Astrocyte (in vitro differentiated cells and primary cell): Measurements from ENCODE around the gene ANKS3. TPM values are rescaled to one million over a fixed set of nuclear protein-coding genes. Genes with fewer than 3 reads are reported as not detected.

ENCODE experiments used
- DNase-seq: peaks from one replicate; pipeline ENCODE4 v3.0.0-alpha.2; 2010; ENCODE audit warnings: low read depth
- FAIRE-seq: peaks from 2 replicates; lab custom pipeline; 2011; peaks lifted over from hg19 to GRCh38; lab: Jason Lieb, UNC
- H2AFZ ChIP-seq: 2 replicates; pipeline ENCODE4 v1.6.0; 2012; ENCODE audit warnings: low read depth, low read length, inconsistent platforms
- H3K27ac ChIP-seq: 2 replicates; pipeline ENCODE4 v1.5.1; 2011; ENCODE audit warnings: low read depth, low read length, inconsistent platforms
- H3K27me3 ChIP-seq: 2 replicates; pipeline ENCODE4 v1.6.0; 2011; ENCODE audit warnings: low read length, inconsistent platforms; ENCODE audit not compliant: insufficient read depth
- H3K36me3 ChIP-seq: 2 replicates; pipeline ENCODE4 v1.5.1; 2011; ENCODE audit warnings: low read length, inconsistent platforms; ENCODE audit not compliant: insufficient read depth
- H3K4me1 ChIP-seq: 2 replicates; pipeline ENCODE4 v1.5.1; 2011; ENCODE audit warnings: low read length, inconsistent platforms; ENCODE audit not compliant: insufficient read depth
- H3K4me2 ChIP-seq: 2 replicates; pipeline ENCODE4 v1.6.0; 2012; ENCODE audit warnings: low read length, inconsistent platforms
- H3K4me3 ChIP-seq: 2 replicates; pipeline ENCODE4 v1.5.1; 2011; ENCODE audit warnings: low read depth, mild to moderate bottlenecking, low read length, inconsistent platforms; ENCODE audit not compliant: insufficient read depth
- H3K79me2 ChIP-seq: 2 replicates; pipeline ENCODE4 v1.6.0; 2012; ENCODE audit warnings: mild to moderate bottlenecking, low read length, inconsistent platforms; ENCODE audit not compliant: insufficient read depth
- H3K9ac ChIP-seq: 2 replicates; pipeline ENCODE4 v1.6.0; 2012; ENCODE audit warnings: mild to moderate bottlenecking, low read length, inconsistent platforms
- H3K9me3 ChIP-seq: 2 replicates; pipeline ENCODE4 v1.5.1; 2012; ENCODE audit warnings: low read depth, mild to moderate bottlenecking, low read length, inconsistent platforms; ENCODE audit not compliant: insufficient read depth
- H4K20me1 ChIP-seq: 2 replicates; pipeline ENCODE4 v1.6.0; 2012; ENCODE audit warnings: low read length, inconsistent platforms; ENCODE audit not compliant: insufficient read depth
- H3K27ac Mint-ChIP-seq: one replicate; pipeline ENCODE4 v1.8.0; 2021; ENCODE audit warnings: mild to moderate bottlenecking, mixed read lengths; ENCODE audit not compliant: unreplicated experiment
- H3K27me3 Mint-ChIP-seq: one replicate; pipeline ENCODE4 v1.8.0; 2021; ENCODE audit warnings: low read depth, mixed read lengths; ENCODE audit not compliant: unreplicated experiment
- H3K36me3 Mint-ChIP-seq: one replicate; pipeline ENCODE4 v1.8.0; 2021; ENCODE audit warnings: low read depth, mixed read lengths; ENCODE audit not compliant: unreplicated experiment
- H3K4me1 Mint-ChIP-seq: one replicate; pipeline ENCODE4 v1.8.0; 2021; ENCODE audit warnings: low read depth, mixed read lengths; ENCODE audit not compliant: unreplicated experiment
- H3K4me3 Mint-ChIP-seq: one replicate; pipeline ENCODE4 v1.8.0; 2021; ENCODE audit warnings: mild to moderate bottlenecking, moderate library complexity, mixed read lengths; ENCODE audit not compliant: unreplicated experiment
- H3K9me3 Mint-ChIP-seq: one replicate; pipeline ENCODE4 v1.8.0; 2021; ENCODE audit warnings: mild to moderate bottlenecking, mixed read lengths; ENCODE audit not compliant: unreplicated experiment
- CTCF ChIP-seq: IDR thresholded peaks from 2 replicates; pipeline ENCODE4 v1.5.1; 2011; ENCODE audit warnings: low read depth, mild to moderate bottlenecking, inconsistent platforms, low read length, moderate library complexity; ENCODE audit not compliant: insufficient read depth
- EZH2 ChIP-seq: IDR thresholded peaks from 2 replicates; pipeline ENCODE4 v1.6.1; 2012; ENCODE audit warnings: mild to moderate bottlenecking, low read length, inconsistent platforms; ENCODE audit not compliant: insufficient read depth
- total RNA-seq: library from RNA; stranded (reverse); gene quantifications from 2 replicates; pipeline ENCODE4 v1.2.1, GENCODE V29; 2021

ANKS3 gene
- total RNA-seq, 1 donor from 2014 or later: 27.2 TPM

DNA sequence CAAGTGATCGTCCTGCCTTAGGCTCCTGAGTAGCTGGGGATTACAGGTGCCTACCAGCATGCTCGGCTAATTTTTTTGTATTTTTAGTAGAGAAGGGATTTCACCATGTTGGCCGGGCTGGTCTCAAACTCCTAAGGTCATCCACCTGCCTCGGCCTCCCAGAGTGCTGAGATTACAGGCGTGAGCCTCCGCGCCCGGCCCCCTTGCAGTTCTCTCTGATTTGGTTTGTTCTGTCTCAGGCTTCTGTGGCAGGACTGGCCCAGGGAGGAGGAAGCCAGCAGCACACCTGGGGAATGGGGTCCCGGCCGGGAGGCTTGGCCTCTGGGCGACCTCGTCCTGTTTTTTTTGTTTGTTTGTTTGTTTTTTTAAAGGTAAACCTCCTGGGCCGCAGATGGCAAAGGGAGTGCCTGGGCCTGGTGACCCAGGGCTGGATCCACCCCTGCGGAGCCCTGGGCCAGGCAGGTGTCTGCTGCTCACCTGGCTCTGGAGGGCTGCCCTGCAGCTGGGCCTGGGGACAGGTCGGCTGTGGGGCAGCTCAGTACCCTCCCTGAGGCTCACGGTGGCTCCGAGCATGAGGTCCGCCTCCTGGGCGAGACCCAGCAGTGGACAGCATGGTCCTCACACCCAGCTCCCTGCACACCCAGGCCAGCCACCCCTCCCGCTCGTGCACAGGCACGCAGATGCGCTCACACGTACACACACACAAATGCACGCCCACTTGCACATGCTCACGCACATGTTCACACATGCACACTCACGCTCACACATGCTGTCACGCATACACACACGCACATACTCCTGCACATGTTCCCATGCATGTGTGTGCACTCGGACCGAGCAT is 44.0 kb downstream of the ANKS3 start:
- H3K4me1 ChIP-seq: peaks cover 8% of the 10 kb centered on the region
- H3K27ac ChIP-seq: no peak overlapping the region
- H3K36me3 ChIP-seq: no peaks in the 10 kb centered on the region
- no peak overlapping the region for H2AFZ ChIP-seq
- no peak overlapping the region for H3K4me3 ChIP-seq
- H3K79me2 ChIP-seq: peaks cover 10% of the 10 kb centered on the region
- FAIRE-seq: no peak
- Mint-ChIP-seq H3K4me1 (peaks cover under 1% of the 10 kb centered on the region), H3K9me3 (no peaks in the 10 kb centered on the region), H3K36me3 (peaks cover 2% of the 10 kb centered on the region), H3K4me3 (no peak overlapping the region), H3K27ac (no peak overlapping the region), H3K27me3 (no peaks in the 10 kb centered on the region)
- H3K9me3 ChIP-seq: no peaks in the 10 kb centered on the region
- H3K27me3 ChIP-seq: no peaks in the 10 kb centered on the region
- TF ChIP-seq EZH2 (no peak), CTCF (no peak)
- no peak for DNase-seq
- H3K9ac ChIP-seq: no peak overlapping the region
- peaks cover 9% of the 10 kb centered on the region for H4K20me1 ChIP-seq
- H3K4me2 ChIP-seq: no peak overlapping the region

GRCh38 chr16:4689091-4689671 is 44.9 kb downstream of the ANKS3 start:
- Histone ChIP-seq H3K4me3 (no peak overlapping the region), H4K20me1 (peaks cover 8% of the 10 kb centered on the region), H3K4me1 (peaks cover 5% of the 10 kb centered on the region), H3K36me3 (no peaks in the 10 kb centered on the region), H2AFZ (no peak overlapping the region), H3K79me2 (peaks cover 5% of the 10 kb centered on the region), H3K4me2 (no peak overlapping the region), H3K9ac (no peak overlapping the region), H3K9me3 (no peaks in the 10 kb centered on the region), H3K27ac (no peak overlapping the region), H3K27me3 (no peaks in the 10 kb centered on the region)
- FAIRE-seq (no peak), DNase-seq (no peak)
- H3K9me3 Mint-ChIP-seq: no peaks in the 10 kb centered on the region
- peaks cover 5% of the 10 kb centered on the region for H3K36me3 Mint-ChIP-seq
- H3K27me3 Mint-ChIP-seq: no peaks in the 10 kb centered on the region
- H3K4me1 Mint-ChIP-seq: no peaks in the 10 kb centered on the region
- no peak overlapping the region for H3K27ac Mint-ChIP-seq
- no peak overlapping the region for H3K4me3 Mint-ChIP-seq
- no peak for TF ChIP-seq CTCF
- no peak for TF ChIP-seq EZH2

DNA sequence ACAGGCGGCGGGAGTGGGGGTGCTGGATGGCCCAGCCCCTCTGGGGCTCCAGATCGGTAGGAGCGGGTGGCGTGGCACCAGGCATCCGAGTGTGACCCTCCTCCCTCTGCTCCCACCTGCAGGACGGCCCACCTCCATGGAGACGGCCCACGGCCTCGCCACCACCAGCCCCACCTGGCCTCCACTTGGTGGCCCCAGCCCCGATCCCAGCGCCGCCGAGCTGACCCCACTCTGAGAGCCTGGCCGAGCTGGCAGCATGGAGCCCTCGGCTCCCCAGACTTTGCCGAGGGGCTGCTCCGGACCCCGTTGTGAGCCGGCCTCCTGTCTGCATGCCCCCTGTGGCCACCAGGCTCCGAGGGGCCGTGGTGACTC is 45.4 kb downstream of the ANKS3 start:
- H3K27ac Mint-ChIP-seq: no peak overlapping the region
- no peaks in the 10 kb centered on the region for H3K27me3 Mint-ChIP-seq
- no peaks in the 10 kb centered on the region for H3K36me3 ChIP-seq
- H3K9me3 Mint-ChIP-seq: no peaks in the 10 kb centered on the region
- H3K9me3 ChIP-seq: no peaks in the 10 kb centered on the region
- peaks cover 1% of the 10 kb centered on the region for H3K79me2 ChIP-seq
- H3K4me1 Mint-ChIP-seq: no peaks in the 10 kb centered on the region
- H3K9ac ChIP-seq: no peak overlapping the region
- no peak overlapping the region for H3K4me3 Mint-ChIP-seq
- H3K4me2 ChIP-seq: no peak overlapping the region
- no peak overlapping the region for H3K4me3 ChIP-seq
- no peak for FAIRE-seq
- peaks cover 5% of the 10 kb centered on the region for H3K36me3 Mint-ChIP-seq
- no peaks in the 10 kb centered on the region for H3K27me3 ChIP-seq
- no peak overlapping the region for H3K27ac ChIP-seq
- H3K4me1 ChIP-seq: peaks cover 5% of the 10 kb centered on the region
- H2AFZ ChIP-seq: no peak overlapping the region
- TF ChIP-seq EZH2: no peak
- TF ChIP-seq CTCF: no peak
- no peak for DNase-seq
- H4K20me1 ChIP-seq: peaks cover 9% of the 10 kb centered on the region
